ENCODE results near the gene PARL. TPM values are rescaled to one million over a fixed set of nuclear protein-coding genes. Genes with fewer than 3 reads are reported as not detected.

Gene PARL
- total RNA-seq, 1 experiment from 2014 or later: 82.3 TPM

GRCh38 chr3:183819831-183820230 lies 64.8 kb downstream of the PARL start:
- BruUV-seq (replicated peaks): no TSS peak
- CTCF ChIA-PET: no interaction called here
- ATAC-seq (no peak), DNase-seq (ENCODE audit: low read depth, low spot score) (no peak)
- Histone ChIP-seq H3K4me1 (ENCODE audit: control insufficient read depth, insufficient read depth, low read length) (peaks cover 7% of the 10 kb centered on the region; the same call in 1 of the 2 replicates), H3K27ac (ENCODE audit: low read length) (no peak overlapping the region), H3K4me3 (ENCODE audit: low read depth in 2 of 2, low read length in 2 of 2) (no peak overlapping the region), H3K9me3 (ENCODE audit: control insufficient read depth, insufficient read depth, low read depth, low read length) (no peaks in the 10 kb centered on the region), H3K36me3 (ENCODE audit: control insufficient read depth, insufficient read depth, low read length) (no peaks in the 10 kb centered on the region), H3K27me3 (ENCODE audit: control insufficient read depth, insufficient read depth, low read length) (no peaks in the 10 kb centered on the region)
- TF ChIP-seq SIN3A (IDR thresholded peaks at IDR 0.05; ENCODE audit: borderline replicate concordance, insufficient read depth, low read depth, low read length): no peak
- TF ChIP-seq CTCF (IDR thresholded peaks at IDR 0.05): no peak
- TF ChIP-seq TCF7L2 (IDR thresholded peaks at IDR 0.05; ENCODE audit: low read depth, low read length): no peak
- TF ChIP-seq POLR2AphosphoS5 (IDR thresholded peaks at IDR 0.05; ENCODE audit: low read depth, low read length): no peak
- TF ChIP-seq REST (IDR thresholded peaks at IDR 0.05; ENCODE audit: insufficient read depth in 1 of 2, low read depth in 2 of 2, low read length in 1 of 2): no peak
- POLR2A ChIA-PET: interaction anchor here (0.6 kb wide), 1 partner anchor 183 kb away, joined by 6 read pairs; no protein-coding TSS in a partner anchor
- intact Hi-C loops (cut with micrococcal nuclease; ENCODE audit: unreplicated experiment) (no loop called here), in situ Hi-C loops (cut with HindIII; ENCODE audit: low pct_unique_long_range_greater_than_20kb, low sequenced_read_pairs) (no loop called here)

GRCh38 chr3:183818706-183819624 lies 65.7 kb downstream of the PARL start:
- H3K36me3 ChIP-seq (ENCODE audit: control insufficient read depth, insufficient read depth, low read length): no peaks in the 10 kb centered on the region
- no peak for DNase-seq (ENCODE audit: low read depth, low spot score)
- peaks cover 2% of the 10 kb centered on the region; the same call in 1 of the 2 replicates for H3K4me1 ChIP-seq (ENCODE audit: control insufficient read depth, insufficient read depth, low read length)
- in situ Hi-C loops (cut with HindIII; ENCODE audit: low pct_unique_long_range_greater_than_20kb, low sequenced_read_pairs) (no loop called here), intact Hi-C loops (cut with micrococcal nuclease; ENCODE audit: unreplicated experiment) (no loop called here)
- no TSS peak for BruUV-seq (replicated peaks)
- H3K9me3 ChIP-seq (ENCODE audit: control insufficient read depth, insufficient read depth, low read depth, low read length): no peaks in the 10 kb centered on the region
- ATAC-seq: peak; percentile 19; the same call in 1 of the 2 replicates
- H3K27ac ChIP-seq (ENCODE audit: low read length): no peak overlapping the region
- no peak for TF ChIP-seq REST (IDR thresholded peaks at IDR 0.05; ENCODE audit: insufficient read depth in 1 of 2, low read depth in 2 of 2, low read length in 1 of 2)
- no peak for TF ChIP-seq SIN3A (IDR thresholded peaks at IDR 0.05; ENCODE audit: borderline replicate concordance, insufficient read depth, low read depth, low read length)
- no peak for TF ChIP-seq TCF7L2 (IDR thresholded peaks at IDR 0.05; ENCODE audit: low read depth, low read length)
- no peak for TF ChIP-seq POLR2AphosphoS5 (IDR thresholded peaks at IDR 0.05; ENCODE audit: low read depth, low read length)
- no peak for TF ChIP-seq CTCF (IDR thresholded peaks at IDR 0.05)
- POLR2A ChIA-PET: no interaction called here
- H3K27me3 ChIP-seq (ENCODE audit: control insufficient read depth, insufficient read depth, low read length): no peaks in the 10 kb centered on the region
- CTCF ChIA-PET: interaction anchor here (0.5 kb wide), 1 partner anchor 315 kb away, joined by 3 read pairs; no protein-coding TSS in a partner anchor
- H3K4me3 ChIP-seq (ENCODE audit: low read depth in 2 of 2, low read length in 2 of 2): no peak overlapping the region

Measured in Panc1 (cell line).